CD4-positive, alpha-beta T cell treated with Interleukin-17A for 4 hours (primary cell): ENCODE measurements around the gene DDX51.
"Not testable (repeated sequence)": the region's sequence is repeated elsewhere in the genome, so short reads cannot be mapped to it uniquely, and the experiment has no call there.

Experiments
- DNase-seq: peaks from one replicate; pipeline ENCODE4 v3.0.0-alpha.2; 2020; ENCODE audit warnings: mixed read lengths

The DDX51 gene

GRCh38 chr12:132137483-132138125 is 6.5 kb downstream of the DDX51 start:
- no peak for DNase-seq

GRCh38 chr12:132136226-132136625 is 7.9 kb downstream of the DDX51 start:
- DNase-seq, result not testable (repeated sequence)

- DNase-seq, result not testable (repeated sequence)
These were observed 9.4 kb downstream of the DDX51 start for GRCh38 chr12:132134653-132135183.

- DNase-seq, result no peak
These were observed 10.0 kb downstream of the DDX51 start for GRCh38 chr12:132133952-132134652.

- no peak for DNase-seq
These were observed 11.3 kb downstream of the DDX51 start for GRCh38 chr12:132132609-132133430.

GRCh38 chr12:132131952-132132351 is 12.2 kb downstream of the DDX51 start:
- no peak for DNase-seq

GRCh38 chr12:132131229-132131628 is 12.9 kb downstream of the DDX51 start:
- no peak for DNase-seq

GRCh38 chr12:132130690-132131089 is 13.4 kb downstream of the DDX51 start:
- DNase-seq, result no peak

GRCh38 chr12:132129007-132129406 is 15.1 kb downstream of the DDX51 start:
- no peak for DNase-seq

- DNase-seq, result no peak
These were observed 17.1 kb downstream of the DDX51 start for GRCh38 chr12:132127041-132127440.

- DNase-seq, result no peak
These were observed 18.4 kb downstream of the DDX51 start for GRCh38 chr12:132125736-132126135.

- DNase-seq, result no peak
These were observed 19.2 kb downstream of the DDX51 start for GRCh38 chr12:132124766-132125425.

- DNase-seq, result no peak
These were observed 20.0 kb downstream of the DDX51 start for GRCh38 chr12:132123970-132124765.

GRCh38 chr12:132121283-132121682 is 22.8 kb downstream of the DDX51 start:
- DNase-seq, result no peak

- no peak for DNase-seq
These were observed 25.2 kb downstream of the DDX51 start for GRCh38 chr12:132118876-132119275.

GRCh38 chr12:132117558-132117875 is 26.6 kb downstream of the DDX51 start:
- DNase-seq, result no peak

GRCh38 chr12:132116709-132117557 is 27.2 kb downstream of the DDX51 start:
- DNase-seq, result no peak

- no peak for DNase-seq
These were observed 28.6 kb downstream of the DDX51 start for GRCh38 chr12:132115500-132115899.

GRCh38 chr12:132114667-132115066 is 29.5 kb downstream of the DDX51 start:
- no peak for DNase-seq

- no peak for DNase-seq
These were observed 32.3 kb downstream of the DDX51 start for GRCh38 chr12:132111654-132112304.

- no peak for DNase-seq
These were observed 33.4 kb downstream of the DDX51 start for GRCh38 chr12:132110677-132111076.
